ENCODE data around the gene TMCC3.
"Not testable (repeated sequence)": the region's sequence is repeated elsewhere in the genome, so short reads cannot be mapped to it uniquely, and the experiment has no call there.

The TMCC3 gene

GRCh38 chr12:94615260-94616181, 34.8 kb downstream of the TMCC3 start:
- TF ChIP-seq CTCF (IDR thresholded peaks at IDR 0.05): no peak
- H3K36me3 Mint-ChIP-seq (ENCODE audit: low read depth): peaks cover 29% of the 10 kb centered on the region
- H3K9me3 Mint-ChIP-seq: peaks cover 7% of the 10 kb centered on the region
- DNase-seq: no peak
- H3K27me3 Mint-ChIP-seq (ENCODE audit: low read depth, poor library complexity): no peaks in the 10 kb centered on the region
- H3K4me1 Mint-ChIP-seq: peaks cover 10% of the 10 kb centered on the region
- no peak overlapping the region for H3K27ac Mint-ChIP-seq
- no peak overlapping the region for H3K4me3 Mint-ChIP-seq

GRCh38 chr12:94614288-94614721, 36.1 kb downstream of the TMCC3 start:
- TF ChIP-seq CTCF (IDR thresholded peaks at IDR 0.05): no peak
- peak overlapping the region; percentile 18 for H3K4me3 Mint-ChIP-seq
- peak; percentile 30 for DNase-seq

GRCh38 chr12:94609917-94610443, 40.4 kb downstream of the TMCC3 start:
- Mint-ChIP-seq H3K36me3 (ENCODE audit: low read depth) (peaks cover 84% of the 10 kb centered on the region), H3K4me3 (no peak overlapping the region), H3K27ac (no peak overlapping the region), H3K9me3 (peaks cover 58% of the 10 kb centered on the region), H3K27me3 (ENCODE audit: low read depth, poor library complexity) (peaks cover 3% of the 10 kb centered on the region), H3K4me1 (peaks cover 26% of the 10 kb centered on the region)
- no peak for TF ChIP-seq CTCF (IDR thresholded peaks at IDR 0.05)
- DNase-seq: no peak

More at GRCh38 chr12:94614288-94614721, 36.1 kb downstream of the TMCC3 start:
- Mint-ChIP-seq H3K27me3 (ENCODE audit: low read depth, poor library complexity) (no peaks in the 10 kb centered on the region), H3K27ac (no peak overlapping the region), H3K4me1 (peaks cover 10% of the 10 kb centered on the region), H3K9me3 (peaks cover 19% of the 10 kb centered on the region), H3K36me3 (ENCODE audit: low read depth) (peaks cover 41% of the 10 kb centered on the region)

GRCh38 chr12:94606810-94607209, 43.5 kb downstream of the TMCC3 start:
- Mint-ChIP-seq H3K36me3 (ENCODE audit: low read depth) (peaks cover 86% of the 10 kb centered on the region), H3K9me3 (peaks cover 56% of the 10 kb centered on the region), H3K4me1 (peaks cover 25% of the 10 kb centered on the region)
- not testable (repeated sequence) for H3K27ac Mint-ChIP-seq; DNase-seq; H3K27me3 Mint-ChIP-seq (ENCODE audit: low read depth, poor library complexity); H3K4me3 Mint-ChIP-seq

- Mint-ChIP-seq H3K36me3 (ENCODE audit: low read depth) (peaks cover 69% of the 10 kb centered on the region), H3K4me3 (no peak overlapping the region), H3K27me3 (ENCODE audit: low read depth, poor library complexity) (peaks cover 3% of the 10 kb centered on the region), H3K4me1 (peaks cover 40% of the 10 kb centered on the region), H3K9me3 (peaks cover 39% of the 10 kb centered on the region), H3K27ac (no peak overlapping the region)
- TF ChIP-seq CTCF (IDR thresholded peaks at IDR 0.05): no peak
- DNase-seq: no peak
These were observed 46.0 kb downstream of the TMCC3 start for GRCh38 chr12:94604366-94604698.

GRCh38 chr12:94603434-94604365, 46.7 kb downstream of the TMCC3 start:
- Mint-ChIP-seq H3K9me3 (peaks cover 32% of the 10 kb centered on the region), H3K27me3 (ENCODE audit: low read depth, poor library complexity) (peaks cover 3% of the 10 kb centered on the region), H3K27ac (no peak overlapping the region), H3K4me1 (peaks cover 45% of the 10 kb centered on the region), H3K36me3 (ENCODE audit: low read depth) (peaks cover 68% of the 10 kb centered on the region), H3K4me3 (no peak overlapping the region)
- DNase-seq: no peak
- peak; percentile 46 for TF ChIP-seq CTCF (IDR thresholded peaks at IDR 0.05)

Data from nephron progenitor cell (in vitro differentiated cells).